Stimulated activated CD4-positive, alpha-beta T cell treated with anti-CD3 and anti-CD28 coated beads, Interleukin-4, amount 100 ng/mL, for 48 hours (primary cell): Measurements from ENCODE around the gene SH3BGRL2.

Source experiments
- DNase-seq, 2 donors: peaks; one replicate each; pipeline ENCODE4 v3.0.0-alpha.2; 2020; ENCODE audit warnings: low read depth in 2 of 2

The SH3BGRL2 gene

DNA sequence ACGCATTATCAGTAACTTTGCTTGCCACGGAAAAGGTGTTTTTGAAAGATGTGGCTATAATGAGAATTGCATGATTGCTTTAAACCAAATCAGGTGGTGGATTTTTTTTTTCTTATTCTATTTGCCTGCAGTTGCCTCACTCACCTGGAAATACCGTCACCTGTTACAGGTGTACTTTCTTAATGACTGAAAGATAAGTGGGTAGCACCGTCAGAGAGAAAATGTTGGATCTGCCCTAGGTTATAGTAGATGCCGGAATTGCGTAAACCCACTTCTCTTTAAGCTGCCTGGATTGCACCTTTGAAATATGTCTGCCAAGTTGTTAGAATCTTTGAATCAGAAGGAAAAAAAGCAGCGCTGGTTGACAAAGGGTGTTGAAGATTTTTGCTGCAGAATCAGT is 68.5 kb downstream of the SH3BGRL2 start:
- DNase-seq = no peak

DNA sequence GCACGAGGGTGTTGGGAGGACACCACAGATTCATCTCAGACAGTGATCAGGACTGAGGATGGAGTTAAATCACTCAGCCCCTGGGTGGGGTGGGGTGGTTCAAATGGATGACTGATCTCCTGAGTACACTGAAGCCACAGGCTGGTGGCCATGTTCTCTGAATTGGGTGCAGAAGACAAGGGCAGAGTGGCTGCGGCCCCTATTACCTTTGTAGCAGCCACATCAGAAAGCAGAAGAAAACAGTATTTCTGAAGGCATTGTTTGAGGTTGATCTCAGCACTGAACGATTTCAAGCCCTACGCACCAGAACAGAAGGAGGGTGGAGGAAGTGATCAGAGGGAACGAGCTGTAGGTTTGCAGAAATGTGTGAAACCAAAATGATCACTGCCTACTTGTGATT is 71.6 kb downstream of the SH3BGRL2 start:
- DNase-seq = no peak

DNA sequence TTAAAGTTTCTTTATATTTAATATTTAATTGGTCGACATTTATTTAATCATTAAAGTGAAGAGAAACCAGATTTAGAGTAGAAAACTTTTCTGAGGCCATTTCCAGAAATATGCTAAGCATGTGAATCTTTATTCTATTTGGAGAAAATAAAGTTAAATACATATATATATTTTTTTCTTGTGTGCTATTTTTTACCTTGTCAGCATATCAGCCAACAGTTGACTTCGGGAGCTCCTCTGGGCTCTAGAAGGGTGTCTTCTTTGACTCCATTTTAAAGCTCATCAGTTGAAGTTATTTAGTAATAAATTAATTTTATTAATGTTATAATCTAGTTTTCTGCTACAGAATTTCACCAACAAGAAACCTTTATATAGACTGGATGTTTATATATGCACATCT is 73.1 kb downstream of the SH3BGRL2 start:
- no peak for DNase-seq

DNA sequence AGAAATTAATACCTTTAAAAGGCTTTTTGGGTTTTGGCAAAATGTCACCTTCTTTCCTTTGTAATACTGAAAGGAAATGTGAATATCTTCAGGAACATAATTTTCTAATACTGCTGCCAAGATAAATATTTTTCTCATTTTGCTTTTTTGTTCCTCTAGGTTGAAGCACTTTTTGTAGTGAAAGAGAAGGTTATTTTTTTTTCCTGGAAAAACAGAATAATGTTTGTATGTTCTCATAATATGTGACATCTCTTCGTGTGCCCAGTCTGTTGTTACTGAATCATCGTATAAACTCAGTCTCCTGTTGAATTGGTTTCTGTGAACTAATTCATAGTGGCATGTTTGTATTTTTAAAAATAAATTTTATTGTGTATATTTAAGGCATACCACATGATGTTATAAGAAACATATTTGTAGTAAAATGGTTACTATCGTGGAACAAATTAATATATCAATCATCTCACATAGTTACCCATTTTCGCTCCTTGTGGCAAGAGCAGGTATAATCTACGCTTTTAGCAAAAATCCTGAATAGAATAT is 74.4 kb downstream of the SH3BGRL2 start:
- DNase-seq = no peak

DNA sequence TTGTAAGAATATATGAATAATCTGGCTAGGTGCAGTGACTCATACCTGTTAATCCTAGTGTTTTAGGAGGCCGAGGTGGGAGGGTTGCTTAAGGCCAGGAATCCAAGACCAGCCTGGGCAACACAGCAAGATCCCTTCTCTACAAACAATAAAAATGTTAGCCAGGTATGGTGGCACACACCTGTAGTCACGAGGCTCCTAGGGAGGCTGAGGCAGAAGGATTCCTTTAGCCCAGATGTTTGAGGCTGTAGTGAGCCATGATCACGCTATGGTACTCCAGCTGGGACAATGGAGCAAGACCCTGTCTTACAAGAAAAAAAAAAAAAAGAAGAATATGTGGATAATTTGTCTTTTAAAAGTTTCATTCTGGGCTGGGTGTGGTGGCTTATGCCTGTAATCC is 75.4 kb downstream of the SH3BGRL2 start:
- no peak for DNase-seq

DNA sequence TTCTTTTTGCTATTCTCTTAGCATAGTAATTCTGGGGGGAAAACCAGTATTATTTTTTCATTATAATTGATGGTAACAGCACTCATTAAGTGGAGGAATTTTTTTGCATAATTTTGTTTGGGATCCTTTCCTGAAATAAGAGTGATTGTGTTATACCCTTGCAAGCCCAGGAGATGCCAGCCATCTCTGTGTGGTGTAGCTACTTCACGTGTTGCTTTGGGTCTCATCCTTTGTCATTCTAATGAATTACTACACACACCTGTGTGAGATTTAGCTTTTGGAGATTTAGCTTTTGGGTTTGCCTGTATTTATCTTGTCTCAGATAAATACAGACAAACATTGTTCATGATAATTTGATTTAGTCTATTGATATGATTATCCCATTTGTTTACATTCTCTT is 76.5 kb downstream of the SH3BGRL2 start:
- DNase-seq = no peak

DNA sequence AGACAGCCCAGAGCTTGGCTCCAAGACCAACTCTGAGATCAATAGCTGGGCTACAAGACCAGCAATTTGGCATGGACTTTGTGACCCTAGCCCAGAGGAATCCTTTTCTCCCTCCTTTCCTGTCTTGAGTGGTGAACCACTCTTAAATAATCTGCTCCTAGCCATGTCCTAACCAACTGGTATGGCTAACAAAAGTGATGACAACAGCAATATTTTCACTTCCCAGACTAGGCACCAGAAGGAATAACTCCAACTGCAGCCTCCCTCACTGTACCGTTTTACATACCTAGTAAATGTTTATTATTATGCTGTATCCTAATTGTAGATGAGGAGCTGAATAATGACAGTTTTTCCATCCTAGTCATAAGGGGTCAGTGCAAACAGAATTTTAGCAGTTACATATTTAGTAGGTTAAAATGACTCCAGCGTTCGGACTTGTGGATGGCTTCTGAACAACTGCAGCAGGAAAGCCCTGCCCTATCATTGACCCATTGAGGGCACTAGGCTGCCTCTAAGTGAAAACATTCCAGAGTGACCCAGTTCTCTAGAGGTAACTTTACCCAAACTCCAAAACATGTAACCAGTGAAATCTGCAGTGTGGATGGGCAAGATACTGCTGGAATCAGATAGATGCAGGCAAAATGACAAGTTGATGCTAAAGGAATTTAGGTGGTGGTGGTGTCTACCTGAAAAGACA is 77.1 kb downstream of the SH3BGRL2 start:
- DNase-seq = no peak

DNA sequence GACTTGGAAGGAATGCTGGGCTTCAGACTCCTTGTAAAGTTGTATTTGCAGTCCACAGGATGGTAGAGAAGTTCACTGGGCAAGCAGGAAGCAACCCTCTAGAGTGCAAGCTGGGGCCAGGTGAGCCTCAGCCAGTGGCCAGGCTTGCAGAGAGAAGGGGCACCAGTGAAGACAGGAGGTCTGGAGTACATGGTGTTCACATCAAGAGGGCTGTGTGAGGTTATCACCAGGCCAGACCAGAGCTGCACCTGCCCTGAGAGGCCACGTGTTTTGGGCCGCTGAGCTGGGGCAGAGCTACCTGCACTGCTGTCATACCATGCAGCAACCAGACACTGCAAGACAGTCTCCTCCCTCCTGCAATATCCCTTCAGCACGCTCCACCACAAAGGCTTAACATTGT is 79.0 kb downstream of the SH3BGRL2 start:
- DNase-seq = no peak

DNA sequence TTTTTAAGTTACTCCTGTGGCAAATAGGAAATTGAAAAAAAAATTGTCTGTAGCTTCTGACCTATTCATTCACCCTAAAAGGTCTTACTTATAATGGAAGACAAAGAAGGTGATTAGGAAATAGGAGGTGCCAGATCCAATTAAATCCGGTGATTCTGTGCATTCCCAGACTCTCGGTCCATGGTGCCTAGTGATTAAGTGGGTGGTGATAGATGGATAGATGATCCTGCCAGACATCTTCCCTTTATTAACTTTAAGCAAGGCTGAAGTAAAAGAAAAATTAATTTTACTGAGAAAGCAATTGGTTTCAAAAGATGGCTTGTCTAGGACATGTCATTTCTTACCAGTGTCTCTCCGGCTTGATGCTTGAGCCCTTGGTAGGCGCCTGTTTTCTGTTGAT is 80.0 kb downstream of the SH3BGRL2 start:
- no peak for DNase-seq

DNA sequence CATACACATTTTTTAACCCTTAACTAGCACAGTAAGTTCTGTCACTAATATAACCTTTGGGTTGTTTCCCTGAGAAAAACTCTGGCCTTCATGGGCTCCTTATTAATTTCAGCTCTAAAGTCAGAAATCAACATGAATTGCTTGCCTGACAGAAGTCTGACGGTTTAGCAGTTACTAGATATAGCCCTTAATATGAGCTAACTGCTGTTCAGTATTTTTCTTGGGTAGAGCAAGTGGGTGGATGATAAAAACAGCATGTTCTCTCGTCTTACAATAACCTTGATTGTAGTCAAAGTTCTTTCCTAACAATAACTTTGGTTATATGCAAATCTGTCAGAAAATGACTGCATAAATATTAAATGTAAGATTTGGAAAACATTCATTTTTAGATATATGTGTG is 81.0 kb downstream of the SH3BGRL2 start:
- no peak for DNase-seq

DNA sequence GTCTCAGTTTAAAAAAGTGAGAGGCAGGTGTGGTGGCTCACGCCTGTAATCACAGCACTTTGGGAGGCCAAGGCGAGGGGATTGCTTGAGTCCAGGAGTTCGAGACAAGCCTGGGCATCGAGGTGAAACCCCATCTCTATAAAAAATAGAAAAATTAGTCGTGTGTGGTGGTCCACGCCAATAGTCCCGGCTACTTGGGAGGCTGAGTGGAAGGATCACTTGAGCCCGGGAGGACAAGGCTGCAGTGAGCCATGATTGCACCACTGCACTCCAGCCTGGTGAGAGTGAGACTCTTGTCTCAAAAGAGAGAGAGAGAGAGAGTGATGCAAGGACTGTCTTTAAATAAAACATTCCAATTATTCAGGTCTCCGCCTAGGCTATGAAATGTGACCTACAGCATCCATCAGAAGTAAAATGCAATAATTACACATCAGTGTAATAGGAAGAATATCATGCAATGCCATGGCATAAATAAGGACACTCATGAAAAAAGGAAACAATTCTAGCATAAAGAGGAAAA is 81.5 kb downstream of the SH3BGRL2 start:
- DNase-seq = no peak

DNA sequence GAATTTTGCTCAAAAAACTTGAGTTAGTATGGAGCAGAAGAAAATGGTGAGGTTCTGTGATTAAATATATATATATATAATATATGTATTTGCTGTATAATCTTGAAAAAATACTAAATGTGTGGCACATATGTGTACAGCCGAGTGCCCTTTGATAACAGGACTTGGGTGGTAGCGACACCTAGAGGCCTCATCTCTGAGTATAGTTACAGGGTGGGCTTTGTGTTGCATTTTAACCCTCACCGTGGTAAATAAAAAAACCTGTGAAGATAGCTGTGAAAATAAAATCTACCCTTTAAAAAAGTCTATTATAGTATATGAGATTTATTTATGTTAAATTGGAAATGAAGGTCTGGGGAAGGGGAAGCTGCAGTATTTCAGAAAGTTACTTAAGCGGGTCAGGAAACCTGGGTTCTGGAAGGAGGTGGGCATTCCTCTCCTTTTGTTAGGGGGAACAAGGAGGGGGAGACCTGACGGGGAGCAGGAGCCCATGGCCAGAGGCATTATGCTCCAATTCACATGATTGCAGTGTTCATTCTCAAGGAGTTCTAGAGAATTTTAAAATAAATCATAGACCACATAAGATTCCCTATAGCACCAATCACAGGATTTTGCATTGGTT is 82.7 kb downstream of the SH3BGRL2 start:
- peak; percentile 9 to 17 for DNase-seq

DNA sequence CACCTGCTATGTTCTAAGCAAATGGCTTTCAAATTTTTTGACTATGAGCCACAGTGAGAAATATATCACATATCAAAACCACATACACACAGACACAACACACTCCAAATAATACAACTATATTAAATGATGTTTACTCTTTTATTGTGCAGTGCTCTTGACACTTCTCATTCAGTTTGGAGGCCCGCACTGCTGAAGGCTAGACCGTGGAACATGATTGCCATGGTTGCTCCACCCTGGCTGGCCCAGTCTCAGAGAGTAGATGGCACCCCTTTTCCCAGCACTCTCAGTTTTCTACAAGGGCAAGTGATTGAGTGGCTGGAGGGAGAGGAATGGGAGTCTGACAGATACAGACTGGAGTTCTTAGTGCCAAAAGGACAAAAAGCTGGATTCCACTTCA is 86.9 kb downstream of the SH3BGRL2 start:
- DNase-seq = no peak

DNA sequence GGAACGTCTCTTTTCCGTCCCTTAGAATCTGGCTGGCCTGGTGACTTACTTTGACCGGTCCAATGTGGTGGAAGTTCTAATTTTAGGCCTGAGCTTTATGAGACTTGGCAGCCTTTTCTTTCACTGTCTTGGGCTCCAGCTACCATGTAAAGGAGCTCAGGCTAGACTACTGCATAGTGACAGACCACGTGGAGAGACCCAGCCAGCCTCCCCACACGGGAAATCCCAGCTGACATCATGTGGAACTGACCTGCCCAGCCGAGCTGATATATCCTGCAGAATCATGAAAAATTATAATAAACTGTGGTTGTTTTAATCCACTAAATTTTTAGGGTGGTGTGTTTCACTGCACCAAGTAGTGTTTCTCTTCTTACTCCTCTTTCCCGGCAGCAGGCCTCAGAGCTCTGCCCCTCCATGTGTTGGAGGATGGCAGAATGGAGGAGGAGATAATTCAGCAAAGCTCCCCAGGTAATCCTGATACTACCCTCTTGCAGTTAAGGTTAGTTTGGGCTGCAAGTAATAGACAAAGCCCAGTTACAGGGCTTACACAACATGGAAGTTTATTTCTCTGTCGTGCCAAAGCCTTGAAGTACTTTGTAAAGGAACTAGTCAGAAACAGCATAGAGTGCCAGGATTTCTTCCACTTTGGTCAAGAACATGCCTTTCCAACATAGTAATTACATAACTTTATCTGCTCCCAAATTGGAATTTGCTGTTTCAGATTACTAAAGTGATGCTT is 87.5 kb downstream of the SH3BGRL2 start:
- DNase-seq = no peak

DNA sequence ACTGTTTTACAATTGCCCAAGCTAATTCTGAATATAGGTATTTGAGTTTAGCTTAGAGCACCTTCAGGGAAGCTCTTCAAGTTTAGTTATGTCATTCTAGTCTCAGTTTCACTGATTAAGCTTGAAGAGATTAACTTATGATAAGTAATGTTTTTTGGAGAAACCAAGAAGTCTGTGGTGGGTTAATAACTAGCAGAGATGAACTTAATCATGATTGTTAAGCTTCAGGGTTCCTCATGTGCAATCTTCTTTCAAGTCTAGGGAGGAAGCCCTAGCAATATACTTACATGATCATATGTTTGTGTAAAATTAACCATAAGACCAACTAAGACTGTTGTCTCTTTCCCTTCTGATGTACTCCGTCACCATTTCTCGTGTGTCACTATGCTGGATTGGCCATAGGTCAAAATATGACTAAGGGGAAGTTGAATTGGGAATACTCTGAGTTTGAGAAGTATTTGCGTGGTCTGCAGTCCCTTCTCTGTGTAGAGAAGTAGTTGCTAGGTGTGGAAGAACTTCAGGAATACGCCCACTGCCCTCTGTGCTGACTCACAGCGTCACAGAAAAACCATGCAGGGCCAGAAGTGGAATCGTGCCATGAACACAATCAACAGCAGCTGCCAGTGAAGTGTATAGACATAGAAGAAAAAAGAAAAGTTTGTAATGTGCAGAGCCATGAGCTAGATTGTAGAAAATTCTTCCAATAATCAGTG is 88.3 kb downstream of the SH3BGRL2 start:
- DNase-seq = no peak

DNA sequence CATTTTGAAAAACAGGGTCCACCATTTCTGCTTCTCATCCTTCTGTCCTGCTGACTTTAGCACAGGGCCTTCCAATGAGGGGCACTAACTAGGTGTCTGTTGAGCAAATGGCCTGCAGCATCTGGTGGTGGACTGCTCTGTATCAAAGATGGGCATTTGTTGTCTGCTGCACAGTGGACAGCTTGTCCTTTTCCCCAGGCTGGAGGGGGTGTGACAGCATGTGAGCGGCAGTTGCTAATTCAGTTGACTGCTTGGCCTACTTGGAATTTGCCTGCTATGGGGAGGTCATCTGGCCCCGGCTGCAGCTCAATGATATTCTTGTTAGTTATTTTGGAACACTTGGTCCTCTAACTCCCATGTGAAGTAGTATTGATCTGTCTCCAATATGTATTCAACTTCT is 93.7 kb downstream of the SH3BGRL2 start:
- DNase-seq = no peak

DNA sequence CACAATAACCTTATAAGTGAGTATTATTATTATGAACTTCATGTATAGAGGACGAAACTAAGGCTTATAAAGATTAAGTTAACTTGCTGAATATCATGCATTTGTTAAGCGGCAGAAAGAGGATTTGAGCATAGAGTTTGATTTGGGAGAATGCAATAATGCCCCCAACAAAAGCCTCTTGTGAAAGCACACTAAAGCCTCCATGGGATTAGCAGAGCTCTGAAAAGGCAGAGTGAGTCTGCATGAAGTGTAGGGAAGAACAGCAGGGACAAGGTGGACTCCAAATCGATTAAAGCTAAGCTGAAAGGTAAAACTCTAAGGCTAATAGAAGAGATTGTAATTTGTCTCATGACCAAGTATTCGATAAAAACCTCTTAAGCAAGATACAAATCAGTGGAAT is 100.3 kb downstream of the SH3BGRL2 start:
- DNase-seq = no peak

DNA sequence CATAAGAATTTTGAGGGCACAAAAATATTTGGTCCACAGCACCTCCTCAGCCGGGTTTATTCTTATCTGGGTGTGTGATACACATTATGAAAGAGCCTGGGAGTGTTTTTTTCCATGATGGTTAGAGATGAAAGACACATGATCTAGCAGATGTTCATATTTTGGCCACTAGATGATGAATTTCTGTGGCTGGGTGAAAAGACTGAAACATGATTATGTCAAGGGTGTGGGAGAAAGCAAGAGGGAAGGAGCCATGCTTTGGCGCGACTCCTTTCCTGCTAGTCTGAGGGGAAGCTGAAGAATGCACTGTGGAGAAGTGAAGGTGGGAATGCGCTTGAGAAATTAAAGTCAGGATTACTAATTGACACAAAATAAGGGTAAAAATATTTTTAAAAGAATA is 102.3 kb downstream of the SH3BGRL2 start:
- no peak for DNase-seq

DNA sequence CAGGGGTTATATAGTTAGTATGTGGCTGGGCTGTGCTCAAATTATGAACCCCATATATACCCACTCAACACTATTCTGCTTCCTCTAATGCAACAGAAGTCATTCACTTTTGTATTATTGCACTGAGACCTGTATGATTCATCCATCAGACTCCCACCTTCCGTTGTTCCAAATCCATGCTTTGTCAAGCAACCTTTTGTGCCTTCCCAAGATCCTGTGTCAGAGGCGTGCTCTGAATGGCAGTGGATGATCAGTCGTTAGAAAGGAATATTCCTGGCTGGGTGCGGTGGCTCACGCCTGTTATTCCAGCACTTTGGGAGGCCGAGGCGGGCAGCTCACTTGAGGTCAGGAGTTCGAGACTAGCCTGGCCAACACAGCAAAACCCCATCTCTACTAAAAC is 103.2 kb downstream of the SH3BGRL2 start:
- no peak for DNase-seq

DNA sequence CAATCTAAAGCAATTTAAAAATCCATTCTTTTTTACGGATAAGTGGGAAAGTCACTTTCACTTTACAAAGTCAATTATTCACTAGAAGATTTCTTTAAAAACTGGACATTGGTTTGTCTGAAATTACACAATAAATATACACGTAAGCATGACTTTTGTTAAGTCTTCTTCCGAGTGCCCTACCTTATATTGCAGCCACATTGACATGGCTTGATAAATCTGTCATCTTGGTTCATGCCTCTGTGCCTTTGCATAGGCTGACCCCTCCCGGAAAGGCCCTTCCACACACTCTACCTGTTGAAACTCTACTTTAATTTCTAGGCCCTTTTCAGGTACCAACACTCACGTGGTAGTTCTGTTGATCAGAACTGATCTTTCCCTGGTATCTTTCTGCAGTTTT is 104.1 kb downstream of the SH3BGRL2 start:
- no peak for DNase-seq

DNA sequence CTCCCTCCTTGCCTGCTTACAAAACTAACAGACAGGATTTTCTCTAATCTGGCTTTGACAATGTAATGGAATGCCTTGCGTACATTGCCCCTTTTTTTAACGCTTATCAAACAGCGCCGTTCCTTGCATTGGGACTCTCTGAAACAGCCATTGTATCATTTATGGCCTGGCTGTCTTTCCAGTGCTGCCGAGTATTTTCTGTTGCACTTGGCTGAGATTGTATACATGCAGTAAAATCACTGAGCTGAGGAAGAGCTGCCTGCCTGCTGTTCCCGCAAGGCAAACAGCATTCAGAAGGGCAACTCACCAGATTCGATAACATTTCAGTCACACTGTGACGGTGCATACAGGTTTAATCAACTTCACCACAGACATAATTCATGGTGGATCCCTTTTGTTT is 106.0 kb downstream of the SH3BGRL2 start:
- DNase-seq = no peak

DNA sequence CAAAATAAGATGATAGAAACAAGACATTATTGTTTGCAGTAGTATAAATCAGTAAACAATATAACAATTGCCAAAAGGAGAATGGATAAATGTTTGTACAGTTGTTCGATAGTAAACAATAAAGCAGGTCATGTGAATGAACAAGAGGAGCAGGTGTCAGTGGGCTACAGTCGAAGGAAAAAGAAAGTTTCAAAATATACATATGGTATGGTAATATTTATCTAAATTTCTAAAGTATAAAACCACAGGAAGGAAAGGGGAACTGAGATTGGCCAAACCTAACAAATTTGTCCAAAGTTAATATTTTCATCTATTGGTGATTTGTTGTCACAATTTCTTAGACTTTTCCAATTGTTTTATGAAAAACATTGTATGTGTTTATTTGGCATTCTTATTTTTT is 110.9 kb downstream of the SH3BGRL2 start:
- no peak for DNase-seq
